Left lung (tissue), 10 donors: Measurements from ENCODE around the gene CORO6. TPM values are rescaled to one million over a fixed set of nuclear protein-coding genes. Genes with fewer than 3 reads are reported as not detected.

Source experiments
- ATAC-seq: fragments of 200-7000 bp; cut with Tn5 transposase; one replicate; pipeline ENCODE4 v1.9.1; 2020; ENCODE audit warnings: moderate library complexity
- DNase-seq, 4 donors: peaks; one replicate each; pipeline ENCODE4 v3.0.0-alpha.2; 2013 to 2020
- H3K27ac ChIP-seq, 2 donors: fragments of 200-600 bp; sonication (generic) in 1 of 2; one replicate each; pipeline versions ENCODE4 v1.5.0 to v1.8.0; 2020 to 2021
- H3K27me3 ChIP-seq, 2 donors: fragments of 200-600 bp; sonication (generic) in 1 of 2; one replicate each; pipeline versions ENCODE4 v1.5.0 to v1.8.0; 2020 to 2021
- H3K36me3 ChIP-seq, 2 donors: fragments of 200-600 bp; sonication (generic) in 1 of 2; one replicate each; pipeline versions ENCODE4 v1.5.0 to v1.8.0; 2020 to 2021
- H3K4me1 ChIP-seq, 2 donors: fragments of 200-600 bp; one replicate each; pipeline ENCODE4 v1.8.0; 2021
- H3K4me3 ChIP-seq, 2 donors: fragments of 200-600 bp; sonication (generic) in 1 of 2; one replicate each; pipeline versions ENCODE4 v1.5.0 to v1.8.0; 2020 to 2021; ENCODE audit warnings: mild to moderate bottlenecking in 1 of 2
- H3K9me3 ChIP-seq, 2 donors: fragments of 200-600 bp; sonication (generic) in 1 of 2; one replicate each; pipeline versions ENCODE4 v1.5.0 to v1.8.0; 2020 to 2021
- CTCF ChIP-seq, 2 donors: fragments of 200-600 bp; sonication (generic) in 1 of 2; IDR thresholded peaks; one replicate each; pipeline versions ENCODE4 v1.5.0 to v1.8.0; 2021; ENCODE audit warnings: antibody characterized with exemption in 2 of 2
- intact Hi-C, 2 donors: fragments of 100-400 bp; cut with DNase I; formaldehyde crosslinking; loops; one replicate each; pipeline versions ENCODE4 v1.11.2 to v1.14.2; 2022
- polyA plus RNA-seq, 6 donors: library from polyadenylated mRNA; unstranded; fragments of 120-200 nt; gene quantifications; one replicate each; pipeline ENCODE4 v1.2.1, GENCODE V29; 2013; ENCODE audit not compliant: insufficient read length in 6 of 6
- total RNA-seq, 2 donors: library from RNA; stranded (reverse); fragmentation: NEBNext Ultra II Directional; extraction: Animal tissue kit (Norgen Biotek cat#: 25700); gene quantifications; one replicate each; pipeline ENCODE4 v1.2.1, GENCODE V29; 2021
- donor health status: DM: no; HTN: yes; CAD: no.
- donor health status: DM: no; HTN: no; CAD: no.

CORO6 gene
- total and polyA plus RNA-seq, 8 donors: 3.8 to 6.9 (median 4.2) TPM

- intact Hi-C loops: no loop called here
- peaks cover 4 to 50% of the 10 kb centered on the region in 2 donors for H3K4me1 ChIP-seq
- H3K27ac ChIP-seq: no peak overlapping the region
- no peaks in the 10 kb centered on the region for H3K9me3 ChIP-seq
- ATAC-seq (no peak), DNase-seq (peak in 1 of 4 donors; percentile 35)
- H3K36me3 ChIP-seq: peaks cover 0 to 51% of the 10 kb centered on the region in 2 donors
- TF ChIP-seq CTCF (IDR thresholded peaks at IDR 0.05): no peak
- no peaks in the 10 kb centered on the region for H3K27me3 ChIP-seq
- H3K4me3 ChIP-seq: no peak overlapping the region
Observed at GRCh38 chr17:29582254-29582765, 40.4 kb downstream of the CORO6 start.

GRCh38 chr17:29581583-29582253 lies 41.0 kb downstream of the CORO6 start:
- Histone ChIP-seq H3K36me3 (peaks cover 0 to 57% of the 10 kb centered on the region in 2 donors), H3K9me3 (no peaks in the 10 kb centered on the region), H3K27ac (no peak overlapping the region), H3K4me3 (no peak overlapping the region), H3K4me1 (peaks cover 4 to 44% of the 10 kb centered on the region in 2 donors), H3K27me3 (no peaks in the 10 kb centered on the region)
- intact Hi-C loops: no loop called here
- no peak for TF ChIP-seq CTCF (IDR thresholded peaks at IDR 0.05)
- ATAC-seq (no peak), DNase-seq (peak in 1 of 4 donors; percentile 67)

- ATAC-seq: peak; percentile 93
- H3K4me1 ChIP-seq: peaks cover 4 to 28% of the 10 kb centered on the region in 2 donors
- intact Hi-C loops: no loop called here
- no peaks in the 10 kb centered on the region for H3K9me3 ChIP-seq
- DNase-seq: peak; percentile 42 to 96 (median 84)
- H3K27ac ChIP-seq: no peak overlapping the region
- H3K4me3 ChIP-seq: no peak overlapping the region
- peak; percentile 72 to 95 for TF ChIP-seq CTCF (IDR thresholded peaks at IDR 0.05)
- no peaks in the 10 kb centered on the region for H3K27me3 ChIP-seq
- peaks cover 0 to 73% of the 10 kb centered on the region in 2 donors for H3K36me3 ChIP-seq
Observed at GRCh38 chr17:29579866-29580771, 42.6 kb downstream of the CORO6 start.

GRCh38 chr17:29578626-29579485 lies 43.9 kb downstream of the CORO6 start:
- ATAC-seq: no peak
- H3K4me1 ChIP-seq: peaks cover 0 to 16% of the 10 kb centered on the region in 2 donors
- no peak for TF ChIP-seq CTCF (IDR thresholded peaks at IDR 0.05)
- no peak overlapping the region for H3K4me3 ChIP-seq
- peaks cover 0 to 85% of the 10 kb centered on the region in 2 donors for H3K36me3 ChIP-seq
- DNase-seq: peak in 1 of 4 donors; percentile 45
- no peaks in the 10 kb centered on the region for H3K27me3 ChIP-seq
- no peaks in the 10 kb centered on the region for H3K9me3 ChIP-seq
- intact Hi-C loops: no loop called here
- H3K27ac ChIP-seq: no peak overlapping the region
